Prostate gland (tissue), 2 donors: Measurements from ENCODE around the gene SLC2A10.

ENCODE experiments used
- CTCF ChIP-seq, 4 experiments: fragments of 200-600 bp in 2 of 4; fragments of 450-650 bp in 2 of 4; sonication (generic) in 2 of 4; IDR thresholded peaks; 1 replicate in 3 of 4; 2 replicates in 1 of 4; pipeline ENCODE4 v1.5.1; 2016 to 2019; ENCODE audit warnings: antibody characterized with exemption in 4 of 4, mild to moderate bottlenecking in 2 of 4, moderate library complexity in 2 of 4
- POLR2A ChIP-seq: fragments of 450-650 bp; IDR thresholded peaks from one replicate; pipeline ENCODE4 v1.6.1; 2016; ENCODE audit warnings: antibody characterized with exemption, mild to moderate bottlenecking

GRCh38 chr20:46701556-46701955 lies 7.9 kb upstream of the SLC2A10 start:
- TF ChIP-seq CTCF (IDR thresholded peaks at IDR 0.05) (no peak), POLR2A (no peak)
